Measurements from ENCODE around the gene FOXN3.

Gene FOXN3

DNA sequence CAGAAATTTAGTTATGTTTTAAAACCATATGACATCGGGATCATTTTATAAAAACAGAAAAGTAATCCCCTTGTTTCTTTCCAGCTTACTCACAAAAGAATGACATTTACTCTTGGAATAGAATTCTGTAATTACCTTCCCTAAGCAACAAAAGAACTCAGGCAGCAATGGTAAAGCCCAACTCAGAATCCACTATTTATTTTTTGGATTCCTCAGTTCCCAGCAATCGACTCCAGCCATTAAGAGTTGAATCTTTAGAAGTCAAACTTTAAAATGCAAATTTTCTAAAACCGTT is 65.9 kb downstream of the FOXN3 start:
- no peaks in the 10 kb centered on the region for H3K9me3 ChIP-seq (ENCODE audit: low read depth, low read length)
- peak overlapping the region; percentile 100 for H3K27ac ChIP-seq
- peaks cover 13% of the 10 kb centered on the region for H3K36me3 ChIP-seq (ENCODE audit: insufficient read depth, low read length)
- TF ChIP-seq FOXP2 (optimal IDR thresholded peaks at IDR 0.05; ENCODE audit: control extremely low read depth, extremely low read length, insufficient read depth): no peak
- no peak for TF ChIP-seq EZH2 (IDR thresholded peaks at IDR 0.05)
- H3K9ac ChIP-seq (ENCODE audit: insufficient read length): peak overlapping the region; percentile 84
- peak overlapping the region; percentile 73 for H3K4me3 ChIP-seq
- DNase-seq (ENCODE audit: low read depth, low spot score): no peak

DNA sequence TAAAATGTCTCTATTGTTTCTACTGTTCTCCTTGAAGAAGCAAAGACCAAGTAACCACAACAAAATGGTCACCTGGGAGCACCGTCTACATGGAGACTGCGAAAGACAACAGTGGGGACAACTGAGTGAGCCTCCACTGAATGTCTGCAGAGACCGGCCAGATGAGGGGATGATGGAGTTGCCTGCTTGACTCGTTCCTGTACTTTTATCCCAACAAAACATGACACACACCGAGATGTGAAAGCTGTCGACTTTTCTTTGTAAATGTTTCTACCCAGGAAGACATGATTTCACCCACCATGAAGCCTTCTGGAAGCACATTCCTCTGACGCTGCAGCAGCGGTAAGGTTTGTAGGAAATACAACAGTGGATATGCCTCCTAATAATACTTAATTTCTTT is 66.9 kb downstream of the FOXN3 start:
- TF ChIP-seq FOXP2 (optimal IDR thresholded peaks at IDR 0.05; ENCODE audit: control extremely low read depth, extremely low read length, insufficient read depth): no peak
- no peak for TF ChIP-seq POLR2AphosphoS5 (IDR thresholded peaks at IDR 0.05; ENCODE audit: borderline replicate concordance, low read depth, low read length)
- no peak for TF ChIP-seq EZH2 (IDR thresholded peaks at IDR 0.05)
- Histone ChIP-seq H3K27ac (no peak overlapping the region; the same call in 1 of the 2 replicates), H3K9ac (ENCODE audit: insufficient read length) (no peak overlapping the region), H3K9me3 (ENCODE audit: low read depth, low read length) (no peaks in the 10 kb centered on the region), H3K4me3 (no peak overlapping the region), H3K36me3 (ENCODE audit: insufficient read depth, low read length) (peaks cover 13% of the 10 kb centered on the region)
- no peak for DNase-seq (ENCODE audit: low read depth, low spot score)

DNA sequence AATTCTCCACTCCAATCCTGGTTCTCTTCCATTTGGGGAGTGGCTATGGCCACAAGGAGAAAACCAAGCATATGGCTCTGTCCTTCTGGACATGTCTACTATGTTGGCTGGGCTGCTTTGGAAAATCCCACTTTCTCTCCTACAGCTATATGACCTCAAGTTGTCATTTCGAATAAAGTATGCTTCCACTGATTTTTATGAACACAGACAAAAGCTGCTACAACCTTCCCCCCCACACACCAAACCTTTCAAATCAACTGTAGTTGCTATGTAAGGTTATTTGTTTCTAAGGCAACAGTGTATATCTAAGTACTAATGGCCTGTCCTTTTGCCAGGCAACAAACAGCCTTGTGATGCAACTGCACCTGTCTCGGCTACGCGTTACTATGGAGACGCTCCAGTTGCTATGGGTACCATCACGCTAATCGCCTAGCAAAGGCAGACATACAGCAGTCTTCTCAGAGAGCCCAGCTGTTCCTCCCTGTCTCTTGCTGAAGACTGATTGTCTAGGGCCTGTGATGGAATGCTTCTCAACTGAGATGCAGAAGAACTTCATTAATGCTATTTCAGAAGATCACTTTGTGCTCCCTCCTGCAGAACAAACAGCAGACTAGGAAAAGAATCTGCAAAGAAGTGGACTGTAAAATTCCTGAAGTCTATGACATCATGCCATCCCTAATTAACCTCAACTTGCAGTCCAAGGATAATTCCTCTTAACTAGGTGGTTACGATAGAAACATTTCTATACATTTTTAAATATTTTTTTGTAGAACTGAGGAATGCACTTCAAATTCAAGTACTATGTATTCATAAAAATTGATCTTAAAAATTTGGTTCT is 67.6 kb downstream of the FOXN3 start:
- TF ChIP-seq POLR2AphosphoS5 (IDR thresholded peaks at IDR 0.05; ENCODE audit: borderline replicate concordance, low read depth, low read length) (no peak), FOXP2 (optimal IDR thresholded peaks at IDR 0.05; ENCODE audit: control extremely low read depth, extremely low read length, insufficient read depth) (no peak), EZH2 (IDR thresholded peaks at IDR 0.05) (no peak)
- peaks cover 13% of the 10 kb centered on the region for H3K36me3 ChIP-seq (ENCODE audit: insufficient read depth, low read length)
- H3K9ac ChIP-seq (ENCODE audit: insufficient read length): no peak overlapping the region
- H3K27ac ChIP-seq: no peak overlapping the region; the same call in 1 of the 2 replicates
- H3K9me3 ChIP-seq (ENCODE audit: low read depth, low read length): no peaks in the 10 kb centered on the region
- H3K4me3 ChIP-seq: no peak overlapping the region
- no peak for DNase-seq (ENCODE audit: low read depth, low spot score)

DNA sequence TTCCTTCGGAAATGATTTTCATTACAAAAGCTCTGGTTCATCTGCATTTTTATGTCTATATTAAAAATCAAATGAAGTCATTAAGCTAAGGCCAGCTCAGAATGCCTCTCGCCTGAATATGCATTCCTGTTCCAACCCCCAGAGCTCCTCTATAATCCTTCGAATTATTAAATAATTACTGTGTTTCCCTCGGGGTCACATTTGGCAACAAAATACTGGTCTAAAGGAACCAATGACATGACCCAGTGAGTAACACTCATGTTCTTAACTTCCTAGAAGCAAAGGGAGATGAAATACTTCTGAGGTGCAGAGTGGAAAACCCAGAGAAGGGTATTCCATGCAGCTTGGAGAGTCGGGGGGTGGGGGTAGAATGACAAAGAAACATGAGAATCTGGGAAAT is 68.3 kb downstream of the FOXN3 start:
- DNase-seq (ENCODE audit: low read depth, low spot score): no peak
- Histone ChIP-seq H3K9me3 (ENCODE audit: low read depth, low read length) (no peaks in the 10 kb centered on the region), H3K27ac (no peak overlapping the region; the same call in 1 of the 2 replicates), H3K4me3 (no peak overlapping the region), H3K9ac (ENCODE audit: insufficient read length) (no peak overlapping the region), H3K36me3 (ENCODE audit: insufficient read depth, low read length) (peaks cover 13% of the 10 kb centered on the region)
- no peak for TF ChIP-seq FOXP2 (optimal IDR thresholded peaks at IDR 0.05; ENCODE audit: control extremely low read depth, extremely low read length, insufficient read depth)
- no peak for TF ChIP-seq POLR2AphosphoS5 (IDR thresholded peaks at IDR 0.05; ENCODE audit: borderline replicate concordance, low read depth, low read length)
- TF ChIP-seq EZH2 (IDR thresholded peaks at IDR 0.05): no peak

DNA sequence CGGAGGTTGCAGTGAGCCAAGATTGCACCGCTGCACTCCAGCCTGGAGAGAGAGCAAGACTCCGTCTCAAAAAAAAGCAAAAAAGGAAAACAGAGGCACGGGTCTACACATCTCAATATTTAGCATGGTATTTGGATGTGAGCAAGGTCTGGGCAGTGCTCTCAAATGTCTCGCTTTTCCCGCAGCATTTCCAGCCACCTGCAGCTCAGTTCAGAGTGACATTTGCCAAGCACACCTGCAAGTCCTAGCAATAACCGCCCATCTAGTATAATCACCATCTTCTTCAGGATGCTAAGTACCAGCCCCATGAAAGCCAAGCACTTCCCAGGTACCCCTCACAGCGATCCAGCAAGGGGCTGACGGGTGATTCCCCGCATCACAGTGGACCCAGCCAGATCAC is 69.1 kb downstream of the FOXN3 start:
- DNase-seq (ENCODE audit: low read depth, low spot score): no peak
- TF ChIP-seq EZH2 (IDR thresholded peaks at IDR 0.05) (no peak), FOXP2 (optimal IDR thresholded peaks at IDR 0.05; ENCODE audit: control extremely low read depth, extremely low read length, insufficient read depth) (no peak)
- peaks cover 13% of the 10 kb centered on the region for H3K36me3 ChIP-seq (ENCODE audit: insufficient read depth, low read length)
- H3K9me3 ChIP-seq (ENCODE audit: low read depth, low read length): no peaks in the 10 kb centered on the region
- no peak overlapping the region for H3K27ac ChIP-seq
- H3K4me3 ChIP-seq: no peak overlapping the region
- H3K9ac ChIP-seq (ENCODE audit: insufficient read length): no peak overlapping the region

DNA sequence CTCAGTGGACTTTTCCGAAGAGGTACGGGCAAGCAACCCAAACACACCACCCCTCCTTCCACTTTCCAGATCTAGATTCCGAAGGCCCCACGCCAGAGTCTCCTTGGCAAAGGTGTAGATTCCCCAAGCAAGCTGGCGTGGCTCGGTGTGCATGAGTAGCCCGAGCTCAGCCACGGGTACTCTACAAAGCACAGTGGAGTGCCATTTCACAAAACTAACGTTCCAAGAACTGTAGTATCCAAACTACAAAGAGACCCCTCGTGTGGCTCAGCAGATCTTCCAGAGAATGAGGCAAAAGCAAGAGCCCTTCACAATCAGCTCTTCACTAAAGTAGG is 72.1 kb downstream of the FOXN3 start:
- Histone ChIP-seq H3K9me3 (ENCODE audit: low read depth, low read length) (no peaks in the 10 kb centered on the region), H3K27ac (no peak overlapping the region), H3K9ac (ENCODE audit: insufficient read length) (no peak overlapping the region), H3K4me3 (no peak overlapping the region), H3K36me3 (ENCODE audit: insufficient read depth, low read length) (peaks cover 8% of the 10 kb centered on the region)
- no peak for DNase-seq (ENCODE audit: low read depth, low spot score)
- TF ChIP-seq POLR2AphosphoS5 (IDR thresholded peaks at IDR 0.05; ENCODE audit: borderline replicate concordance, low read depth, low read length) (no peak), FOXP2 (optimal IDR thresholded peaks at IDR 0.05; ENCODE audit: control extremely low read depth, extremely low read length, insufficient read depth) (no peak), EZH2 (IDR thresholded peaks at IDR 0.05) (no peak)

DNA sequence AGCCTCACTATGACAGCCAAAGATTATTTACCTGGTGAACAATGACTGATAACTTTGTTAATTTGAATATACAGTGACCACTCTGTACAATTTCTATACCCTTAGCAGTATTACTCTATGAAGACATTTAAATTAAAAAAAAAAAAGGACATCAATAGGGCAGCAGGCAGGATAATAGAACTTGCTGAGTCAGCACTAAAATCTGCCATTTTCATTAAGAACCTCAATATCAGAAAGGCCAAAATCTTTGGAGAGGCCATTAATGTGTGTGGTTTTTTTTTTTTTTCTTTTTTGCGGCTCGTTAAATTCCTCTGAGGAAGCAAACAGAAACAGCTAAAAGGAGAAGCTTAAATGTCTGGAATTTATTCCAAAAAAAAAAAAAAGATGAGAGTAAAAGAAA is 73.7 kb downstream of the FOXN3 start:
- H3K9ac ChIP-seq (ENCODE audit: insufficient read length): no peak overlapping the region
- no peaks in the 10 kb centered on the region for H3K36me3 ChIP-seq (ENCODE audit: insufficient read depth, low read length)
- DNase-seq (ENCODE audit: low read depth, low spot score): no peak
- TF ChIP-seq POLR2AphosphoS5 (IDR thresholded peaks at IDR 0.05; ENCODE audit: borderline replicate concordance, low read depth, low read length): no peak
- no peak for TF ChIP-seq EZH2 (IDR thresholded peaks at IDR 0.05)
- no peak for TF ChIP-seq FOXP2 (optimal IDR thresholded peaks at IDR 0.05; ENCODE audit: control extremely low read depth, extremely low read length, insufficient read depth)
- no peaks in the 10 kb centered on the region for H3K9me3 ChIP-seq (ENCODE audit: low read depth, low read length)
- 0 out of 2 replicates have a peak overlapping the region, but pooled peaks have one; percentile 8 for H3K4me3 ChIP-seq
- no peak overlapping the region; the same call in 1 of the 2 replicates for H3K27ac ChIP-seq

DNA sequence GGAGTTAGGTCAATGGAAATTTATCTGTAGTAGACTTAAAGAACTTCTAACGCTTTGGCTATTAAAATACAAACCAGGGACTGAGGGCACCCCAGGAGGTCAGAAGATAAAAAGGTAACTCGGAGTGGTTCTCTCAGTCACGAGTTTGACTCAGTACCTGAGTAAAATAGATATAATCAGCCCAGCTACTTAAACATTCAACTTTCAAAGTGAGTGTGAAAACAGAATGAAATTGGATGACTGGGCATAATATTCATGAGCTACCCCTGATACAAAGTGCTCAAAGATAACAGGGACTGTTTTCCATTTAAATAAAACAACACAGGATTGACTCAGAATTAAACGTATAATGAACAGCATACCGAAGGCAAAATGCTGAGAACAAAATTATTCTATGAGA is 75.0 kb downstream of the FOXN3 start:
- no peak for TF ChIP-seq POLR2AphosphoS5 (IDR thresholded peaks at IDR 0.05; ENCODE audit: borderline replicate concordance, low read depth, low read length)
- TF ChIP-seq EZH2 (IDR thresholded peaks at IDR 0.05): no peak
- TF ChIP-seq FOXP2 (optimal IDR thresholded peaks at IDR 0.05; ENCODE audit: control extremely low read depth, extremely low read length, insufficient read depth): no peak
- DNase-seq (ENCODE audit: low read depth, low spot score): no peak
- no peaks in the 10 kb centered on the region for H3K36me3 ChIP-seq (ENCODE audit: insufficient read depth, low read length)
- no peak overlapping the region for H3K9ac ChIP-seq (ENCODE audit: insufficient read length)
- H3K9me3 ChIP-seq (ENCODE audit: low read depth, low read length): no peaks in the 10 kb centered on the region
- H3K27ac ChIP-seq: peak overlapping the region; percentile 4; the same call in 1 of the 2 replicates
- no peak overlapping the region for H3K4me3 ChIP-seq

All from SK-N-MC (cell line).